Gastrocnemius medialis (tissue), 4 donors: ENCODE data around the gene SEMA4G.

ENCODE experiments used
- POLR2A ChIP-seq, 2 donors: fragments of 450-650 bp; IDR thresholded peaks; one replicate each; pipeline ENCODE4 v1.6.1; 2017; ENCODE audit warnings: antibody characterized with exemption in 2 of 2, mild to moderate bottlenecking in 2 of 2, moderate library complexity in 2 of 2
- TF ChIP-seq, protein P1 (sequence below), 5 experiments: fragments of 450-650 bp in 3 of 5; fragments of 200-600 bp in 2 of 5; sonication (generic) in 2 of 5; IDR thresholded peaks in 4 of 5; conservative IDR thresholded peaks in 1 of 5; 1 replicate in 4 of 5; 2 replicates in 1 of 5; pipeline ENCODE4 v1.5.1; 2016 to 2019; ENCODE audit warnings: antibody characterized with exemption in 5 of 5, mild to moderate bottlenecking in 3 of 5, moderate library complexity in 3 of 5

DNA sequence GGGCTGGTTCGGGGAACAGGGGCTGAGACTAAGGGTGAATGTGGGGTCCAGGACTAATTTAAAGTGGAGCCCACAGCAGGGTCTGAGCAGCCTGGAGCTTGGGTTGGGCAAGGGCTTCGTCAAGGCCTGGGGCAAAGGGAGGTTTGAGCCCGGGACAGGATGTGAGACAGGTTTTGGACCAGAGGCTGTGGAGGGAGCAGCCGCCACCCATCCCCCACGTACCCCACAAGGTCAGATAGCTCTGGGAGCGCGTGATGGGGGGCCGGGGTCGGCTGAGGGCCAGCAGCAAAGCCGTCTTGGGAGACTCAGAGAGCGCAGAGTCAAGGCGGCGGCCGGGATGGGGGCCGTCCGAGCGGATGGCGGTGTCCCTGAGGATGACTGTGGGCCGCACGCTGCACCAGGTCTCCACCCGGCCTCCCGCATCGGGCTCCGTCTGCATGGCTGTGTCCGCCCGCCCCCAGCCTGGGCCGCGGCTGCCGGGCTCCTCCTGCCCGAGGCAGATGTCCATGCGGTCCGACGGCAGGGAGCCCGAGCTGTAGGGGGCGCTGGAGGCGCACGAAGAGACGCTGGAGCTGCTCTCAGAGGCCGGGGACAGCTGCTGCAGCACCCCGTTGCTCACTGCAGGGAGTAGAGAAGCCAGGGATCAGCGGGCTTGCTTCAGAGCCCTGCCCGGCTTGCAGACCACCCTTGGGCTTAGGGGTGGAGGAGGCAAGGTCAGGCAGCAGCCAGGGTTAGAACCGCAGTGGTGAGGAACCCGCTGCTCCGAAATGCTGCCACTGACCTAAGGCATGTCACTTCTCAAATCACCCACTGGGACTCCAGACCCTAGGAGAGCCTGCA lies 49.5 kb downstream of the SEMA4G start:
- TF ChIP-seq, protein P1, sequence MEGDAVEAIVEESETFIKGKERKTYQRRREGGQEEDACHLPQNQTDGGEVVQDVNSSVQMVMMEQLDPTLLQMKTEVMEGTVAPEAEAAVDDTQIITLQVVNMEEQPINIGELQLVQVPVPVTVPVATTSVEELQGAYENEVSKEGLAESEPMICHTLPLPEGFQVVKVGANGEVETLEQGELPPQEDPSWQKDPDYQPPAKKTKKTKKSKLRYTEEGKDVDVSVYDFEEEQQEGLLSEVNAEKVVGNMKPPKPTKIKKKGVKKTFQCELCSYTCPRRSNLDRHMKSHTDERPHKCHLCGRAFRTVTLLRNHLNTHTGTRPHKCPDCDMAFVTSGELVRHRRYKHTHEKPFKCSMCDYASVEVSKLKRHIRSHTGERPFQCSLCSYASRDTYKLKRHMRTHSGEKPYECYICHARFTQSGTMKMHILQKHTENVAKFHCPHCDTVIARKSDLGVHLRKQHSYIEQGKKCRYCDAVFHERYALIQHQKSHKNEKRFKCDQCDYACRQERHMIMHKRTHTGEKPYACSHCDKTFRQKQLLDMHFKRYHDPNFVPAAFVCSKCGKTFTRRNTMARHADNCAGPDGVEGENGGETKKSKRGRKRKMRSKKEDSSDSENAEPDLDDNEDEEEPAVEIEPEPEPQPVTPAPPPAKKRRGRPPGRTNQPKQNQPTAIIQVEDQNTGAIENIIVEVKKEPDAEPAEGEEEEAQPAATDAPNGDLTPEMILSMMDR (IDR thresholded peaks at IDR 0.05 in 4 of 5, conservative IDR thresholded peaks at IDR 0.05 in 1 of 5), result peak; percentile 18 to 66 (median 55)
- no peak for TF ChIP-seq POLR2A (IDR thresholded peaks at IDR 0.05)
